Measurements from ENCODE around the gene SATB1.

The SATB1 gene

DNA sequence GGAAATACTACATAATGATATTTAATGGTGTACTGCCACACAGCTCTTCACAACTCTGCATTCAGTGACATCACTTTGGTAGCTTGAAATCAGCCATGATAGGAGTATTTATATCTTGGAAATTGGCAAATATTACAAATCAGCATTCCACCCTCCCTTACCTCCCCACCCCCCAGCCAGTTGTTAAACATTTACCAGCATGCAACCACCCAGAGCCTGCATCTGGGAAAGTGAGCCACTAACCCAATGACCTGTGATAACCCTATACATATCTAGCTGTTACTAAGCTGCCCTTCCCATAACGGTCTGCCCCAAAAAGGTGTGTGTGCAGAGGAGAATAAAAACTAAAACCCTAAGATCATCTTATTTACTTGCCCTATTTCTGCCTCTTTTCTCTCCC is 44.6 kb upstream of the SATB1 start:
- Histone ChIP-seq H3K36me3 (ENCODE audit: control insufficient read depth in 2 of 2, insufficient read depth in 1 of 2, low read length in 2 of 2) (no peaks in the 10 kb centered on the region), H3K4me3 (ENCODE audit: low read depth, low read length) (no peak overlapping the region), H3K9me3 (ENCODE audit: control insufficient read depth, insufficient read depth, low read depth, low read length) (no peaks in the 10 kb centered on the region), H3K27ac (ENCODE audit: extremely low read depth, low read depth, low read length) (no peak overlapping the region), H3K4me1 (ENCODE audit: control insufficient read depth, insufficient read depth, low read length) (no peaks in the 10 kb centered on the region)
- TF ChIP-seq ZNF558 (tag by site-specific recombination; IDR thresholded peaks at IDR 0.05) (no peak), ZNF10 (tag by site-specific recombination; IDR thresholded peaks at IDR 0.05) (no peak), ZNF664 (tag by site-specific recombination; IDR thresholded peaks at IDR 0.05) (no peak), ZNF621 (tag by site-specific recombination; IDR thresholded peaks at IDR 0.05) (no peak), ZNF514 (tag by site-specific recombination; IDR thresholded peaks at IDR 0.05) (no peak), KLF1 (tag by site-specific recombination; IDR thresholded peaks at IDR 0.05) (no peak), ZNF529 (tag by site-specific recombination; IDR thresholded peaks at IDR 0.05; ENCODE audit: insufficient replicate concordance) (no peak), ZNF623 (tag by site-specific recombination; IDR thresholded peaks at IDR 0.05) (no peak), ZNF777 (tag by site-specific recombination; IDR thresholded peaks at IDR 0.05; ENCODE audit: borderline replicate concordance) (no peak)
- TF ChIP-seq, protein P1, sequence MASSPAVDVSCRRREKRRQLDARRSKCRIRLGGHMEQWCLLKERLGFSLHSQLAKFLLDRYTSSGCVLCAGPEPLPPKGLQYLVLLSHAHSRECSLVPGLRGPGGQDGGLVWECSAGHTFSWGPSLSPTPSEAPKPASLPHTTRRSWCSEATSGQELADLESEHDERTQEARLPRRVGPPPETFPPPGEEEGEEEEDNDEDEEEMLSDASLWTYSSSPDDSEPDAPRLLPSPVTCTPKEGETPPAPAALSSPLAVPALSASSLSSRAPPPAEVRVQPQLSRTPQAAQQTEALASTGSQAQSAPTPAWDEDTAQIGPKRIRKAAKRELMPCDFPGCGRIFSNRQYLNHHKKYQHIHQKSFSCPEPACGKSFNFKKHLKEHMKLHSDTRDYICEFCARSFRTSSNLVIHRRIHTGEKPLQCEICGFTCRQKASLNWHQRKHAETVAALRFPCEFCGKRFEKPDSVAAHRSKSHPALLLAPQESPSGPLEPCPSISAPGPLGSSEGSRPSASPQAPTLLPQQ (tag by site-specific recombination; IDR thresholded peaks at IDR 0.05) = no peak
- TF ChIP-seq, protein P2, sequence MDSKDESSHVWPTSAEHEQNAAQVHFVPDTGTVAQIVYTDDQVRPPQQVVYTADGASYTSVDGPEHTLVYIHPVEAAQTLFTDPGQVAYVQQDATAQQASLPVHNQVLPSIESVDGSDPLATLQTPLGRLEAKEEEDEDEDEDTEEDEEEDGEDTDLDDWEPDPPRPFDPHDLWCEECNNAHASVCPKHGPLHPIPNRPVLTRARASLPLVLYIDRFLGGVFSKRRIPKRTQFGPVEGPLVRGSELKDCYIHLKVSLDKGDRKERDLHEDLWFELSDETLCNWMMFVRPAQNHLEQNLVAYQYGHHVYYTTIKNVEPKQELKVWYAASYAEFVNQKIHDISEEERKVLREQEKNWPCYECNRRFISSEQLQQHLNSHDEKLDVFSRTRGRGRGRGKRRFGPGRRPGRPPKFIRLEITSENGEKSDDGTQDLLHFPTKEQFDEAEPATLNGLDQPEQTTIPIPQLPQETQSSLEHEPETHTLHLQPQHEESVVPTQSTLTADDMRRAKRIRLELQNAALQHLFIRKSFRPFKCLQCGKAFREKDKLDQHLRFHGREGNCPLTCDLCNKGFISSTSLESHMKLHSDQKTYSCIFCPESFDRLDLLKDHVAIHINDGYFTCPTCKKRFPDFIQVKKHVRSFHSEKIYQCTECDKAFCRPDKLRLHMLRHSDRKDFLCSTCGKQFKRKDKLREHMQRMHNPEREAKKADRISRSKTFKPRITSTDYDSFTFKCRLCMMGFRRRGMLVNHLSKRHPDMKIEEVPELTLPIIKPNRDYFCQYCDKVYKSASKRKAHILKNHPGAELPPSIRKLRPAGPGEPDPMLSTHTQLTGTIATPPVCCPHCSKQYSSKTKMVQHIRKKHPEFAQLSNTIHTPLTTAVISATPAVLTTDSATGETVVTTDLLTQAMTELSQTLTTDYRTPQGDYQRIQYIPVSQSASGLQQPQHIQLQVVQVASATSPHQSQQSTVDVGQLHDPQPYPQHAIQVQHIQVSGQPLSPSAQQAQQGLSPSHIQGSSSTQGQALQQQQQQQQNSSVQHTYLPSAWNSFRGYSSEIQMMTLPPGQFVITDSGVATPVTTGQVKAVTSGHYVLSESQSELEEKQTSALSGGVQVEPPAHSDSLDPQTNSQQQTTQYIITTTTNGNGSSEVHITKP (tag by site-specific recombination; IDR thresholded peaks at IDR 0.05) = no peak
- TF ChIP-seq, protein P3, sequence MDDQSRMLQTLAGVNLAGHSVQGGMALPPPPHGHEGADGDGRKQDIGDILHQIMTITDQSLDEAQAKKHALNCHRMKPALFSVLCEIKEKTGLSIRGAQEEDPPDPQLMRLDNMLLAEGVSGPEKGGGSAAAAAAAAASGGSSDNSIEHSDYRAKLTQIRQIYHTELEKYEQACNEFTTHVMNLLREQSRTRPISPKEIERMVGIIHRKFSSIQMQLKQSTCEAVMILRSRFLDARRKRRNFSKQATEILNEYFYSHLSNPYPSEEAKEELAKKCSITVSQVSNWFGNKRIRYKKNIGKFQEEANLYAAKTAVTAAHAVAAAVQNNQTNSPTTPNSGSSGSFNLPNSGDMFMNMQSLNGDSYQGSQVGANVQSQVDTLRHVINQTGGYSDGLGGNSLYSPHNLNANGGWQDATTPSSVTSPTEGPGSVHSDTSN (CRISPR knock-in tag; IDR thresholded peaks at IDR 0.05) = no peak
- CTCF ChIA-PET = no interaction called here
- POLR2A ChIA-PET = no interaction called here

DNA sequence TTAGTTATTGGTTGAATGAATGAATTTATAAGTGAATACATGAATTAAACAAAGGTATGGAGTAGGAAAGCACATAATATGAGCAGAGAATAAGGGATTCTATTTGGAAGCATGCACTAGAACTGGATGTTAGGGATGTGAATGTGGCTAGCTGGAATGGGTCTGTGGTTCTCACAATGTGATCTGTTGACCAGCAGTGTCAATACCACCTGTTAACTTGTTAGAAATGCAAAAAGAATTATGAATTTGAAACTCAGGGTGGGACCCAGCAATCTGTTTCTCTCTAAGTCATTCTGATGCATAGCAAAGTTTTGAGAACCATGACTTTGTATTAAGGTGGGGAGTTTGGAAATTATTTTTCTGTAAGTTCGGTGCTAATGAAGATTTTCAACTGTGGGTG is 41.0 kb upstream of the SATB1 start:
- Histone ChIP-seq H3K27ac (ENCODE audit: extremely low read depth, low read depth, low read length) (no peak overlapping the region), H3K4me1 (ENCODE audit: control insufficient read depth, insufficient read depth, low read length) (no peaks in the 10 kb centered on the region), H3K36me3 (ENCODE audit: control insufficient read depth in 2 of 2, insufficient read depth in 1 of 2, low read length in 2 of 2) (no peaks in the 10 kb centered on the region), H3K9me3 (ENCODE audit: control insufficient read depth, insufficient read depth, low read depth, low read length) (no peaks in the 10 kb centered on the region), H3K4me3 (ENCODE audit: low read depth, low read length) (no peak overlapping the region)
- CTCF ChIA-PET = interaction anchor here (0.6 kb wide), 1 partner anchor 370 kb away, joined by 3 read pairs; no protein-coding TSS in a partner anchor
- POLR2A ChIA-PET = no interaction called here
- TF ChIP-seq KLF7 (tag by site-specific recombination; IDR thresholded peaks at IDR 0.05; ENCODE audit: borderline replicate concordance) (no peak), ZNF248 (tag by site-specific recombination; IDR thresholded peaks at IDR 0.05) (no peak), ZBTB7A (tag by site-specific recombination; IDR thresholded peaks at IDR 0.05; ENCODE audit: low read depth) (no peak), ZNF157 (tag by site-specific recombination; IDR thresholded peaks at IDR 0.05) (no peak), ZNF324 (tag by site-specific recombination; IDR thresholded peaks at IDR 0.05) (no peak), ZNF623 (tag by site-specific recombination; IDR thresholded peaks at IDR 0.05) (no peak)
- TF ChIP-seq, protein P4, sequence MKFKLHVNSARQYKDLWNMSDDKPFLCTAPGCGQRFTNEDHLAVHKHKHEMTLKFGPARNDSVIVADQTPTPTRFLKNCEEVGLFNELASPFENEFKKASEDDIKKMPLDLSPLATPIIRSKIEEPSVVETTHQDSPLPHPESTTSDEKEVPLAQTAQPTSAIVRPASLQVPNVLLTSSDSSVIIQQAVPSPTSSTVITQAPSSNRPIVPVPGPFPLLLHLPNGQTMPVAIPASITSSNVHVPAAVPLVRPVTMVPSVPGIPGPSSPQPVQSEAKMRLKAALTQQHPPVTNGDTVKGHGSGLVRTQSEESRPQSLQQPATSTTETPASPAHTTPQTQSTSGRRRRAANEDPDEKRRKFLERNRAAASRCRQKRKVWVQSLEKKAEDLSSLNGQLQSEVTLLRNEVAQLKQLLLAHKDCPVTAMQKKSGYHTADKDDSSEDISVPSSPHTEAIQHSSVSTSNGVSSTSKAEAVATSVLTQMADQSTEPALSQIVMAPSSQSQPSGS (tag by site-specific recombination; IDR thresholded peaks at IDR 0.05; ENCODE audit: low read depth) = no peak
